H9 (cell line): ENCODE results near the gene TBC1D9. TPM values are rescaled to one million over a fixed set of nuclear protein-coding genes. Genes with fewer than 3 reads are reported as not detected.

Experiments
- DNase-seq: peaks from one replicate; pipeline ENCODE4 v3.0.0-alpha.2; 2017
- H2AFZ ChIP-seq: one replicate; pipeline ENCODE4 v1.6.1; 2013; ENCODE audit warnings: mild to moderate bottlenecking, low read length, control low read depth, moderate library complexity
- H2AK5ac ChIP-seq: 2 replicates; pipeline ENCODE4 v1.6.1; 2013; ENCODE audit warnings: low read length, control low read depth, mixed read lengths; ENCODE audit not compliant: insufficient read length
- H2BK120ac ChIP-seq: one replicate; pipeline ENCODE4 v1.6.1; 2013; ENCODE audit warnings: low read depth, mild to moderate bottlenecking, low read length, control low read depth, inconsistent platforms; ENCODE audit not compliant: poor library complexity, severe bottlenecking
- H2BK12ac ChIP-seq: 2 replicates; pipeline ENCODE4 v1.6.1; 2013; ENCODE audit warnings: low read length, control low read depth, mixed read lengths, low read depth; ENCODE audit not compliant: insufficient read length
- H2BK15ac ChIP-seq: 2 replicates; pipeline ENCODE4 v1.6.1; 2013; ENCODE audit warnings: low read depth, low read length, control low read depth
- H2BK20ac ChIP-seq: one replicate; pipeline ENCODE4 v1.6.1; 2013; ENCODE audit warnings: low read depth, mild to moderate bottlenecking, low read length, control low read depth, inconsistent platforms; ENCODE audit not compliant: poor library complexity, severe bottlenecking
- H2BK5ac ChIP-seq: 2 replicates; pipeline ENCODE4 v1.6.1; 2013; ENCODE audit warnings: low read length, control low read depth, mixed read lengths; ENCODE audit not compliant: insufficient read length
- H3K14ac ChIP-seq: 2 replicates; pipeline ENCODE4 v1.6.1; 2013; ENCODE audit warnings: low read length, control low read depth; ENCODE audit not compliant: insufficient read depth
- H3K18ac ChIP-seq: 2 replicates; pipeline ENCODE4 v1.6.1; 2013; ENCODE audit warnings: low read depth, mild to moderate bottlenecking, mixed read lengths, low read length, control low read depth; ENCODE audit not compliant: insufficient read length
- H3K23ac ChIP-seq: 2 replicates; pipeline ENCODE4 v1.6.1; 2013; ENCODE audit warnings: low read length, control low read depth, mixed read lengths, low read depth; ENCODE audit not compliant: insufficient read length
- H3K23me2 ChIP-seq: 2 replicates; pipeline ENCODE4 v1.6.1; 2013; ENCODE audit warnings: low read depth, mild to moderate bottlenecking, mixed read lengths, low read length, control low read depth; ENCODE audit not compliant: insufficient read length, poor library complexity, severe bottlenecking
- H3K27ac ChIP-seq: 2 replicates; pipeline ENCODE4 v1.5.1; 2013; ENCODE audit warnings: low read length, control low read depth, mixed read lengths, low read depth; ENCODE audit not compliant: insufficient read length
- H3K27me3 ChIP-seq: 2 replicates; pipeline ENCODE4 v1.6.1; 2013; ENCODE audit warnings: low read length, control low read depth, inconsistent platforms; ENCODE audit not compliant: insufficient read depth
- H3K4ac ChIP-seq: 2 replicates; pipeline ENCODE4 v1.6.1; 2013; ENCODE audit warnings: low read depth, mild to moderate bottlenecking, control low read depth, inconsistent platforms, low read length, moderate library complexity
- H3K4me1 ChIP-seq: 2 replicates; pipeline ENCODE4 v1.6.1; 2013; ENCODE audit warnings: low read length, control low read depth, inconsistent platforms; ENCODE audit not compliant: insufficient read depth
- H3K4me2 ChIP-seq: 2 replicates; pipeline ENCODE4 v1.6.1; 2013; ENCODE audit warnings: low read length, control low read depth, mixed read lengths; ENCODE audit not compliant: insufficient read length, insufficient read depth
- H3K56ac ChIP-seq: 2 replicates; pipeline ENCODE4 v1.6.1; 2013; ENCODE audit warnings: low read depth, mild to moderate bottlenecking, mixed read lengths, low read length, control low read depth; ENCODE audit not compliant: insufficient read length
- H3K79me1 ChIP-seq: 2 replicates; pipeline ENCODE4 v1.6.1; 2013; ENCODE audit warnings: low read depth, mild to moderate bottlenecking, moderate library complexity, low read length, control low read depth, inconsistent platforms; ENCODE audit not compliant: insufficient read depth, poor library complexity, severe bottlenecking
- H3K79me2 ChIP-seq: 2 replicates; pipeline ENCODE4 v1.6.1; 2013; ENCODE audit warnings: low read length, control low read depth, inconsistent platforms; ENCODE audit not compliant: insufficient read depth
- H3K9ac ChIP-seq: 2 replicates; pipeline ENCODE4 v1.6.1; 2013; ENCODE audit warnings: low read length, control low read depth, mixed read lengths; ENCODE audit not compliant: insufficient read length; ENCODE audit errors: extremely low read depth
- H3K9me3 ChIP-seq: one replicate; pipeline ENCODE4 v1.6.1; 2013; ENCODE audit warnings: low read depth, low read length, inconsistent platforms; ENCODE audit not compliant: control insufficient read depth
- H3T11ph ChIP-seq: one replicate; pipeline ENCODE4 v1.6.1; 2013; ENCODE audit warnings: mild to moderate bottlenecking, low read length, control low read depth, inconsistent platforms
- H4K20me1 ChIP-seq: one replicate; pipeline ENCODE4 v1.6.1; 2013; ENCODE audit not compliant: control insufficient read depth, insufficient read length, insufficient read depth
- H4K5ac ChIP-seq: 2 replicates; pipeline ENCODE4 v1.6.1; 2013; ENCODE audit warnings: low read depth, mild to moderate bottlenecking, mixed read lengths, low read length, control low read depth; ENCODE audit not compliant: insufficient read length
- H4K8ac ChIP-seq: replicated peaks from 2 replicates; pipeline ENCODE4 v1.6.1; 2013; ENCODE audit warnings: low read length, control low read depth, mixed read lengths, low read depth; ENCODE audit not compliant: insufficient read length
- H4K91ac ChIP-seq: 2 replicates; pipeline ENCODE4 v1.6.1; 2013; ENCODE audit warnings: low read depth, mild to moderate bottlenecking, moderate library complexity, mixed read lengths, low read length, control low read depth; ENCODE audit not compliant: insufficient read length
- H3K27ac Mint-ChIP-seq, 3 experiments: 2 replicates in 2 of 3; 3 replicates in 1 of 3; pipeline ENCODE4 v1.8.0; 2020 to 2021; ENCODE audit warnings: mixed read lengths in 3 of 3, mild to moderate bottlenecking in 1 of 3, moderate library complexity in 1 of 3
- H3K27me3 Mint-ChIP-seq: 2 replicates; pipeline ENCODE4 v1.8.0; 2021; ENCODE audit warnings: low read depth, mild to moderate bottlenecking, moderate library complexity, mixed read lengths
- H3K36me3 Mint-ChIP-seq, 3 experiments: 2 replicates in 2 of 3; 3 replicates in 1 of 3; pipeline ENCODE4 v1.8.0; 2020 to 2021; ENCODE audit warnings: low read depth in 3 of 3, mixed read lengths in 3 of 3; ENCODE audit not compliant: insufficient read depth in 1 of 3
- H3K4me1 Mint-ChIP-seq, 2 experiments: 2 replicates each; pipeline ENCODE4 v1.8.0; 2020; ENCODE audit warnings: mixed read lengths in 2 of 2
- H3K4me3 Mint-ChIP-seq, 2 experiments: 2 replicates in 1 of 2; 3 replicates in 1 of 2; pipeline ENCODE4 v1.8.0; 2020 to 2021; ENCODE audit warnings: mild to moderate bottlenecking in 2 of 2, mixed read lengths in 2 of 2, moderate library complexity in 1 of 2
- H3K9me3 Mint-ChIP-seq, 2 experiments: 2 replicates in 1 of 2; 3 replicates in 1 of 2; pipeline ENCODE4 v1.8.0; 2020; ENCODE audit warnings: mild to moderate bottlenecking in 2 of 2, mixed read lengths in 2 of 2, moderate library complexity in 1 of 2
- CTCF ChIP-seq: fragments of 200-600 bp; sonication (generic); conservative IDR thresholded peaks from 3 replicates; pipeline ENCODE4 v1.8.0; 2021; ENCODE audit warnings: antibody characterized with exemption, mild to moderate bottlenecking
- WGBS: extraction: QIAGEN DNeasy Blood & Tissue Kit; methylation state at CpG from one replicate; pipeline ENCODE4 v1.1.7; 2013; ENCODE audit warnings: missing lambda C conversion rate, low lambda C conversion rate, mixed read lengths; ENCODE audit not compliant: insufficient read length; ENCODE audit errors: extremely low coverage; 5-methylcytosine and 5-hydroxymethylcytosine counted together
- total RNA-seq: library from RNA; stranded (reverse); gene quantifications from 2 replicates; pipeline ENCODE4 v1.2.1, GENCODE V29; 2021

Gene TBC1D9
- total RNA-seq, 1 experiment from 2014 or later = 0.63 TPM

- no peak overlapping the region for H2AK5ac ChIP-seq
- no peak overlapping the region for H3K4ac ChIP-seq
- Mint-ChIP-seq H3K4me3 (no peak overlapping the region), H3K9me3 (no peaks in the 10 kb centered on the region; a peak in 1 of 5 replicates), H3K27me3 (no peaks in the 10 kb centered on the region; the same call in 1 of the 2 replicates), H3K36me3 (no peaks in the 10 kb centered on the region), H3K27ac (no peak overlapping the region), H3K4me1 (no peaks in the 10 kb centered on the region)
- H3K23me2 ChIP-seq = no peaks in the 10 kb centered on the region
- no peak overlapping the region for H2BK5ac ChIP-seq
- H4K91ac ChIP-seq = no peak overlapping the region
- WGBS = no CpG with 5 or more reads among the region's 2 CpGs
- H2BK20ac ChIP-seq = no peak overlapping the region
- no peaks in the 10 kb centered on the region for H3K9me3 ChIP-seq
- no peak overlapping the region for H2BK15ac ChIP-seq
- H2BK120ac ChIP-seq = no peak overlapping the region
- H4K20me1 ChIP-seq = no peaks in the 10 kb centered on the region
- no peak for DNase-seq
- H3K27ac ChIP-seq = no peak overlapping the region
- H2AFZ ChIP-seq = no peak overlapping the region
- no peaks in the 10 kb centered on the region for H3K79me2 ChIP-seq
- H3K79me1 ChIP-seq = no peaks in the 10 kb centered on the region
- H4K8ac ChIP-seq = no peak overlapping the region
- H3K9ac ChIP-seq = no peak overlapping the region
- no peak overlapping the region for H3K56ac ChIP-seq
- no peak overlapping the region for H3T11ph ChIP-seq
- H3K23ac ChIP-seq = no peak overlapping the region
- H3K14ac ChIP-seq = no peak overlapping the region
- no peak for TF ChIP-seq CTCF
- no peak overlapping the region for H2BK12ac ChIP-seq
- no peaks in the 10 kb centered on the region for H3K27me3 ChIP-seq
- H3K4me1 ChIP-seq = no peaks in the 10 kb centered on the region
- H3K4me2 ChIP-seq = no peak overlapping the region
- no peak overlapping the region for H4K5ac ChIP-seq
- H3K18ac ChIP-seq = no peak overlapping the region
Measured at GRCh38 chr4:140776556-140776955, 20.4 kb upstream of the TBC1D9 start.
